Tibial artery (tissue), 4 donors: ENCODE results near the gene LHPP.
"Not testable (repeated sequence)": the region's sequence is repeated elsewhere in the genome, so short reads cannot be mapped to it uniquely, and the experiment has no call there.

Source experiments
- DNase-seq, 2 donors: peaks; one replicate each; pipeline ENCODE4 v3.0.0-alpha.2; 2019
- H3K27ac ChIP-seq, 2 donors: fragments of 200-600 bp; sonication (generic) in 1 of 2; 1 replicate in 1 of 2; 2 replicates in 1 of 2; pipeline ENCODE4 v1.5.1; 2018 to 2019; ENCODE audit warnings: mild to moderate bottlenecking in 1 of 2
- H3K27me3 ChIP-seq, 2 donors: fragments of 200-600 bp; sonication (generic) in 1 of 2; one replicate each; pipeline versions ENCODE4 v1.5.1 to v1.6.0; 2016 to 2019
- H3K36me3 ChIP-seq, 3 donors: fragments of 200-600 bp; sonication (generic) in 2 of 3; one replicate each; pipeline ENCODE4 v1.5.1; 2016 to 2019; ENCODE audit warnings: mild to moderate bottlenecking in 2 of 3
- H3K4me1 ChIP-seq, 4 donors: fragments of 200-600 bp; sonication (generic) in 2 of 4; 1 replicate in 3 of 4; 2 replicates in 1 of 4; pipeline ENCODE4 v1.5.1; 2016 to 2019
- H3K4me3 ChIP-seq, 2 donors: fragments of 200-600 bp; sonication (generic) in 1 of 2; 1 replicate in 1 of 2; 2 replicates in 1 of 2; pipeline ENCODE4 v1.5.1; 2018 to 2019; ENCODE audit warnings: mild to moderate bottlenecking in 2 of 2
- H3K9me3 ChIP-seq, 3 donors: fragments of 200-600 bp; sonication (generic) in 1 of 3; one replicate each; pipeline ENCODE4 v1.5.1; 2016 to 2019
- CTCF ChIP-seq, 2 experiments: fragments of 200-600 bp in 1 of 2; fragments of 450-650 bp in 1 of 2; IDR thresholded peaks; one replicate each; pipeline ENCODE4 v1.5.1; 2017 to 2019; ENCODE audit warnings: antibody characterized with exemption in 2 of 2, mild to moderate bottlenecking in 1 of 2, moderate library complexity in 1 of 2
- intact Hi-C: fragments of 100-400 bp; cut with DNase I; formaldehyde crosslinking; loops from one replicate; pipeline ENCODE4 v1.15.0; 2023; ENCODE audit warnings: low total_unique reads

The LHPP gene

DNA sequence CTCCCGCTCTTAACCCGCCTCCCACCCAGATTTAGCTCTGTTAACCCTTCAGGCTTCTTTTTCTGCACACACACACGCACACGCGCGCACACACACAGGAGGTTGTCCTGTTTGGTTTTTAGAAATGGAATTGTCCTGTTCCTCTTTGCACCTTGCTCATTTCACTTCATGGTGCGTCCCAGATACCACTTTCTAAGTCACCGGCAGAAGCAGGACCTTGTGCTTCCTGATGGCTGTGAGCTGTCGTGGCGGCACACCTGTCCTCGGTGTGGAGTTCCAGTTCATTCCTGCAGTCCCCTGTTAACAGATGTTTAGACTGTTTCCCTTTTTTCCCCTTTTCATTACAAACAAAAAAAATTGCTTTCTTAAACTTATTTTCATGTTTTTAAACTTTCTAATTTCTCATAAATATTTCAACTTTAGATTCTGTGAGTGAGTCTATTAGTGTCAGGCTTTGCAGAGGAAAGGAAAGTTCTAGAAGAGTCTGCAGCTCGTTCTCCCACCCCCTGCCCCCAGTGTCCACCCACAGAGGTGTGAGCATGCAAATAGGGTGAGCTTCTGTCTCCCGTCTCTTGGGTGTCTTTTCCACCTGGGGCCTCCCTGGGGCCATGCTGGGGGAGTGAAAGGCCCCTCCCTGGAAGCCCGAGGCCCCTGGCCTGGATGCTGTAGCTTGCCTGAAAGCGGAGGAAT lies 85.5 kb downstream of the LHPP start:
- no peak overlapping the region for H3K27ac ChIP-seq
- no peaks in the 10 kb centered on the region for H3K36me3 ChIP-seq
- H3K9me3 ChIP-seq = no peaks in the 10 kb centered on the region
- no peak for TF ChIP-seq CTCF (IDR thresholded peaks at IDR 0.05)
- intact Hi-C loops = no loop called here
- H3K4me1 ChIP-seq = no peaks in the 10 kb centered on the region
- DNase-seq = no peak
- no peaks in the 10 kb centered on the region for H3K27me3 ChIP-seq
- no peak overlapping the region for H3K4me3 ChIP-seq

GRCh38 chr10:124547647-124548168 lies 86.1 kb downstream of the LHPP start:
- no peak for TF ChIP-seq CTCF (IDR thresholded peaks at IDR 0.05)
- DNase-seq = no peak
- intact Hi-C loops = no loop called here

DNA sequence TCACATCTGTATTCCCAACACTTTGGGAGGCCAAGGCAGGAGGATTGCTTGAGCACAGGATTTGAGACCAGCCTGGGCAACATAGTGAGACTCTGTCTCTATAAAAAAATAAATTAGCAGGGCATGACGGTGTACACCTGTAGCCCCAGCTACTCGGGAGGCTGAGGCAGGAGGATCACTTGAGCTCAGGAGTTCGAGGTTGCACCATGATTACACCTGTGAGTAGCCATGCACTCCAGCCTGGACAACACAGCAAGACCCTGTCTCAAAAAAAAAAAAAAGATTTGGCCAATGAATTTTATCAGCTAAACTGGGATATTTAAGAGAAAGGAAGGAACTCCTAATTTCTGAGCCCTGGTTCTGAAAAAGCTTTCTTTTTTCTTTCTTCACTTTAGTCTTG lies 87.5 kb downstream of the LHPP start:
- H3K4me1 ChIP-seq, intact Hi-C loops, DNase-seq, H3K27me3 ChIP-seq, H3K36me3 ChIP-seq, H3K9me3 ChIP-seq, H3K4me3 ChIP-seq, H3K27ac ChIP-seq: not testable (repeated sequence)

More at GRCh38 chr10:124547647-124548168, 86.1 kb downstream of the LHPP start:
- Histone ChIP-seq H3K9me3 (no peaks in the 10 kb centered on the region), H3K27ac (no peak overlapping the region), H3K27me3 (no peaks in the 10 kb centered on the region), H3K4me1 (no peaks in the 10 kb centered on the region), H3K36me3 (no peaks in the 10 kb centered on the region), H3K4me3 (no peak overlapping the region)

DNA sequence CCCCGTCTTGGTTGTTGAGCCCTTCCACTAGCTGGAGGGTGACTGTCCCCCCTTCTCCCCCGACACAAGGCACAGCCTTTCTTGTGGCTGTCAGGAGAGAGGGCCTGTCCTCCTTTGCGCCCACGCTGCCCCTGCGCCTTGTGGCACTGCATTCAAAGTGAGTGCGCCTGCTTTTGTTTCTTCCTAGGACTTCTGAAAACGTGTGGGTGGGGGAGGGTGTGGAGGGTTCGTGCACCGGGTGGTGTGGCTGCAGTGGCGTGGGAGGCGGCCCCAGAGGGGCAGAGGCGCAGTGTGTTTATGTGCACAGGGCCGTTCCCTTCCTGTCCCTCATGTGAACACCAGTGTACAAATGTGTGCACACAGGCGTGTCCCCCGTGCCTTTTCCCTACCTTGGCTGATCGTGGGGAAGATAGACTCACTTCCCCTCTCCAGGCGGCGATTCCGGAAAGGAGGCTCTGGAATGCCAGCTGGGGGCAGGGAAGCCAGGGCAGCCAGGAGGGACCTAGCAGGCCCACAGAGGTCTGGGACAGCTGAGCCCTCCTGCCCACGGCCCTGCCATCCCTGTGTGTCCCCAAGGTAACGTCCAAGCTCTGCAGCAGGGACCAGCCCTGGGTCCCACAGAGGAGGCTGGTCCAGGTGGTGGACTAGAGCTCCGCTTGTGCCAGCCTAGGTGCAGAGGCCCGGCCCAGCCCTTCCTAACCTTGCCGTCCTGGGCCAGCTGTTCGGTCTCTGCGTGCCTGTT lies 88.8 kb downstream of the LHPP start:
- no peaks in the 10 kb centered on the region for H3K4me1 ChIP-seq
- no peak overlapping the region for H3K4me3 ChIP-seq
- no peaks in the 10 kb centered on the region for H3K9me3 ChIP-seq
- TF ChIP-seq CTCF (IDR thresholded peaks at IDR 0.05) = no peak
- DNase-seq = no peak
- intact Hi-C loops = no loop called here
- H3K27ac ChIP-seq = no peak overlapping the region
- no peaks in the 10 kb centered on the region for H3K36me3 ChIP-seq
- no peaks in the 10 kb centered on the region for H3K27me3 ChIP-seq

- TF ChIP-seq CTCF (IDR thresholded peaks at IDR 0.05) = no peak
- no peaks in the 10 kb centered on the region for H3K9me3 ChIP-seq
- intact Hi-C loops = no loop called here
- H3K36me3 ChIP-seq = no peaks in the 10 kb centered on the region
- no peaks in the 10 kb centered on the region for H3K4me1 ChIP-seq
- no peak overlapping the region for H3K27ac ChIP-seq
- no peak for DNase-seq
- no peaks in the 10 kb centered on the region for H3K27me3 ChIP-seq
- H3K4me3 ChIP-seq = no peak overlapping the region
Measured at GRCh38 chr10:124551097-124551496, 89.5 kb downstream of the LHPP start.

- H3K9me3 ChIP-seq = no peaks in the 10 kb centered on the region
- no peaks in the 10 kb centered on the region for H3K4me1 ChIP-seq
- H3K27ac ChIP-seq = no peak overlapping the region
- DNase-seq = no peak
- no peaks in the 10 kb centered on the region for H3K27me3 ChIP-seq
- intact Hi-C loops = no loop called here
- H3K36me3 ChIP-seq = no peaks in the 10 kb centered on the region
- no peak for TF ChIP-seq CTCF (IDR thresholded peaks at IDR 0.05)
- no peak overlapping the region for H3K4me3 ChIP-seq
Measured at GRCh38 chr10:124551755-124552154, 90.1 kb downstream of the LHPP start.
